Fibroblast of lung (primary cell): ENCODE results near the gene EPHB2. TPM values are rescaled to one million over a fixed set of nuclear protein-coding genes. Genes with fewer than 3 reads are reported as not detected.

Source experiments
- DNase-seq, 2 donors: peaks; one replicate each; pipeline versions ENCODE4 v3.0.0 to v3.0.0-alpha.2; 2010; ENCODE audit warnings: low read depth in 2 of 2
- H2AFZ ChIP-seq: 2 replicates; pipeline ENCODE4 v1.5.1; 2012; ENCODE audit warnings: low read length, control low read depth, inconsistent platforms
- H3K27ac ChIP-seq: 2 replicates; pipeline ENCODE4 v1.5.1; 2011; ENCODE audit warnings: low read length, control low read depth; ENCODE audit not compliant: insufficient read depth
- H3K27me3 ChIP-seq: 2 replicates; pipeline ENCODE4 v1.5.1; 2011; ENCODE audit warnings: mild to moderate bottlenecking, low read length; ENCODE audit not compliant: control insufficient read depth, insufficient read depth
- H3K36me3 ChIP-seq: 2 replicates; pipeline ENCODE4 v1.5.1; 2011; ENCODE audit warnings: low read length; ENCODE audit not compliant: control insufficient read depth, insufficient read depth
- H3K4me1 ChIP-seq: 2 replicates; pipeline ENCODE4 v1.5.1; 2011; ENCODE audit warnings: low read length; ENCODE audit not compliant: control insufficient read depth, insufficient read depth; ENCODE audit errors: extremely low read depth
- H3K4me2 ChIP-seq: 2 replicates; pipeline ENCODE4 v1.5.1; 2011; ENCODE audit warnings: low read length, control low read depth; ENCODE audit not compliant: insufficient read depth; ENCODE audit errors: extremely low read depth
- H3K4me3 ChIP-seq, 4 experiments: fragments of 200-600 bp in 1 of 4; sonication (generic) in 1 of 4; replicated peaks in 1 of 4; 2 replicates each; pipeline ENCODE4 v1.5.1; 2011 to 2016; ENCODE audit warnings: low read length in 4 of 4, low read depth in 3 of 4, mild to moderate bottlenecking in 3 of 4, control low read depth in 2 of 4, inconsistent platforms in 1 of 4, mixed read lengths in 1 of 4; ENCODE audit not compliant: insufficient read depth in 1 of 4; ENCODE audit errors: control extremely low read depth in 1 of 4
- H3K79me2 ChIP-seq: 2 replicates; pipeline ENCODE4 v1.5.1; 2012; ENCODE audit warnings: mild to moderate bottlenecking, low read length, inconsistent platforms; ENCODE audit not compliant: control insufficient read depth, insufficient read depth
- H3K9ac ChIP-seq: 2 replicates; pipeline ENCODE4 v1.5.1; 2011; ENCODE audit warnings: mild to moderate bottlenecking, low read length, control low read depth; ENCODE audit not compliant: insufficient read depth
- H3K9me3 ChIP-seq: 2 replicates; pipeline ENCODE4 v1.5.1; 2012; ENCODE audit warnings: low read depth, low read length; ENCODE audit not compliant: control insufficient read depth, insufficient read depth
- H4K20me1 ChIP-seq: 2 replicates; pipeline ENCODE4 v1.5.1; 2011; ENCODE audit warnings: low read length; ENCODE audit not compliant: control insufficient read depth, insufficient read depth; ENCODE audit errors: extremely low read depth
- CTCF ChIP-seq, 2 donors: IDR thresholded peaks in 1 of 2; conservative IDR thresholded peaks in 1 of 2; 1 replicate in 1 of 2; 2 replicates in 1 of 2; pipeline ENCODE4 v1.5.1; 2011 to 2012; ENCODE audit warnings: low read length in 2 of 2, control low read depth in 1 of 2, inconsistent platforms in 1 of 2, low read depth in 1 of 2, mild to moderate bottlenecking in 1 of 2
- EZH2 ChIP-seq: IDR thresholded peaks from 2 replicates; pipeline ENCODE4 v1.5.1; 2012; ENCODE audit warnings: low read length, control low read depth, mild to moderate bottlenecking; ENCODE audit errors: missing control alignments
- polyA plus RNA-seq, 2 donors: library from polyadenylated mRNA; depleted of rRNA in 1 of 2; stranded (reverse) in 1 of 2; unstranded in 1 of 2; fragments of >200 nt; gene quantifications; 2 replicates each; pipeline ENCODE4 v1.2.1, GENCODE V29; 2011 to 2012; ENCODE audit warnings: missing spikeins in 1 of 2
- total RNA-seq: library from RNA; depleted of rRNA; stranded (reverse); fragments of >200 nt; gene quantifications from 2 replicates; pipeline ENCODE4 v1.2.1, GENCODE V29; 2014

EPHB2 gene
- total and polyA plus RNA-seq, 2 donors (not counting 1 experiment from before 2014, with no cell fraction given), result 4.1 to 11.2 TPM

- Histone ChIP-seq H3K79me2 (no peaks in the 10 kb centered on the region), H2AFZ (no peak overlapping the region), H3K9ac (no peak overlapping the region), H3K27ac (no peak overlapping the region), H3K4me3 (no peak overlapping the region), H3K4me2 (no peak overlapping the region), H4K20me1 (no peaks in the 10 kb centered on the region), H3K4me1 (no peaks in the 10 kb centered on the region), H3K36me3 (no peaks in the 10 kb centered on the region), H3K9me3 (no peaks in the 10 kb centered on the region), H3K27me3 (no peaks in the 10 kb centered on the region)
- TF ChIP-seq CTCF (conservative IDR thresholded peaks at IDR 0.05 in 1 of 2, IDR thresholded peaks at IDR 0.05 in 1 of 2; ENCODE audit: low read depth in 1 of 2, low read length in 2 of 2), result no peak
- no peak for TF ChIP-seq EZH2
- DNase-seq, result no peak
Measured at GRCh38 chr1:22893292-22893691, 182.7 kb downstream of the EPHB2 start.

- no peak overlapping the region for H3K4me2 ChIP-seq
- TF ChIP-seq EZH2 (no peak), CTCF (conservative IDR thresholded peaks at IDR 0.05 in 1 of 2, IDR thresholded peaks at IDR 0.05 in 1 of 2; ENCODE audit: low read depth in 1 of 2, low read length in 2 of 2) (no peak)
- no peaks in the 10 kb centered on the region for H4K20me1 ChIP-seq
- no peak overlapping the region for H3K27ac ChIP-seq
- H3K36me3 ChIP-seq, result no peaks in the 10 kb centered on the region
- H3K9ac ChIP-seq, result no peak overlapping the region
- H2AFZ ChIP-seq, result no peak overlapping the region
- H3K9me3 ChIP-seq, result no peaks in the 10 kb centered on the region
- no peaks in the 10 kb centered on the region for H3K27me3 ChIP-seq
- DNase-seq, result no peak
- no peaks in the 10 kb centered on the region for H3K4me1 ChIP-seq
- H3K4me3 ChIP-seq, result no peak overlapping the region
- no peaks in the 10 kb centered on the region for H3K79me2 ChIP-seq
Measured at GRCh38 chr1:22895357-22895756, 184.7 kb downstream of the EPHB2 start.

DNA sequence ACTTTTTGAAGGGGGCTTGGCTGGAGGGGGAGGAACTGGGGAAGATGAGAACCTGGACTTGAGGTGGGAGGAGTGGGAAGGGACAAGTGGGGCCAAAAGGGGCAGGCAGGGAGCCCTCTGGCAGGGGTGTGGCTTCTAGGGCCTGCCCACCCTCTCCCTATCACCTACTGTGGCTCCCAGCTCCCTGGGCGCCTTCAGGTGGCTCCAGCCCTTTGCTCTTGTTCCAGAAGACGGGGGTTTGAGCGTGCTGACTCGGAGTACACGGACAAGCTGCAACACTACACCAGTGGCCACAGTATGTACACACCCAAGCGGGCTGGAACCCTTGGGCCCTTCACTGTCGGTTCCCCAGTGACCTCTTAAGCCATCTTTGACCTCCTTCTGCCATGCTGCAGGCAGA is 185.5 kb downstream of the EPHB2 start:
- H3K79me2 ChIP-seq, result no peaks in the 10 kb centered on the region
- H3K27me3 ChIP-seq, result no peaks in the 10 kb centered on the region
- no peak overlapping the region for H3K4me3 ChIP-seq
- no peaks in the 10 kb centered on the region for H3K36me3 ChIP-seq
- DNase-seq, result no peak
- H2AFZ ChIP-seq, result no peak overlapping the region
- H4K20me1 ChIP-seq, result no peaks in the 10 kb centered on the region
- TF ChIP-seq CTCF (conservative IDR thresholded peaks at IDR 0.05 in 1 of 2, IDR thresholded peaks at IDR 0.05 in 1 of 2; ENCODE audit: low read depth in 1 of 2, low read length in 2 of 2) (no peak), EZH2 (no peak)
- H3K27ac ChIP-seq, result no peak overlapping the region
- no peak overlapping the region for H3K4me2 ChIP-seq
- H3K4me1 ChIP-seq, result no peaks in the 10 kb centered on the region
- H3K9ac ChIP-seq, result no peak overlapping the region
- no peaks in the 10 kb centered on the region for H3K9me3 ChIP-seq
